ENCODE data around the gene LRIG2.
"Not testable (repeated sequence)": the region's sequence is repeated elsewhere in the genome, so short reads cannot be mapped to it uniquely, and the experiment has no call there.

LRIG2 gene

DNA sequence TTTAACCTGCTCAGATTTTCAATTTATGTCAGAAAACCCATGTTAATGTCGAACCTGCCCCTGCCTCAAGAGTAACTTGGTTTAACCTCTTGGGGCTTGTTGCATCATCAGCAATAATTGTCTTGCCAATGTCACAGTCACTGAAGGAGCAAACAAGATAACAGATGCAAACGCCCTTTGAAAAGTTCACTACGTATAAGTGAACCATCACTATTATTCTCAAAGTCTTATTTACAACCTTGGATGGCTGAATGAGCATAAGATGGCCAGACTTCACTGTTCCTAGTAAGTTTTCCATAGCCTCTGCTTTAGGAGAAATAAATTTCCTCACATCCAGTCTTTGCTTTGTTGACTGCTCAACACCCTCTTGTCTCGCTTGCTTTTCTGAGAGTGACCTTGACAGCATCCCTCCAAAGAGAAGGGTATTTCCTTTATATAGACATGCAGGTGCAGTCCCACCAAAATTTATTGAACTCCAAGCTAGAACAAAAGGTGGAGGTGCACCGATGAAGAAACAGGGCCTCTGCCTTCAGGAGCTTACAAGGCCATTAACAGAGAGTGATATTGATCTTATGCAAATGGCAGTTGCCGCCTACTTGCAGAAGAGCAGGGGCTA is 749 bp upstream of the LRIG2 start:
- DNase-seq = no peak

DNA sequence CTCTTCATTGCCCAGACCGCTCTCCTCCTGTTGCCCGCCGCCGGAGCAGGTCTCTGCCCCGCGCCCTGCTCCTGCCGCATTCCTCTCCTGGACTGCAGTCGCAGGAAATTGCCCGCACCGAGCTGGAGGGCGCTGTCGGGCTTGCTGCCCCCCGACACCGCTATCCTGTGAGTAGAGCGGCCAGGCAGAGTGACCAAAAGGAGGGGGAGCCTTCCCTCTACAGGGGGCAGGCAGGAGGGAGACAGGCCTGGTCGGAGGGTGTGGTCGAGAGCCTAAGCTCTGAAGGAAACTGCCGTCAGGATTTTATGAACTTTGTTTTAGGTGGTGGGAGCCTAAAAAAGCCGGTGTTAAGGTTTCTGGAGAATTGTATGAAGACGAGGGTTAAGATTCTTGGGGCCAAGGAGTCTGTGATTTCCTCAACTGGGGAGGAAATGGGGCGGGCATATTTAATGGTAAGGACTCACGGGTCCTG is 517 bp downstream of the LRIG2 start:
- DNase-seq = no peak

- no peak for DNase-seq
Observed at GRCh38 chr1:113074237-113074636, 1.2 kb downstream of the LRIG2 start.

DNA sequence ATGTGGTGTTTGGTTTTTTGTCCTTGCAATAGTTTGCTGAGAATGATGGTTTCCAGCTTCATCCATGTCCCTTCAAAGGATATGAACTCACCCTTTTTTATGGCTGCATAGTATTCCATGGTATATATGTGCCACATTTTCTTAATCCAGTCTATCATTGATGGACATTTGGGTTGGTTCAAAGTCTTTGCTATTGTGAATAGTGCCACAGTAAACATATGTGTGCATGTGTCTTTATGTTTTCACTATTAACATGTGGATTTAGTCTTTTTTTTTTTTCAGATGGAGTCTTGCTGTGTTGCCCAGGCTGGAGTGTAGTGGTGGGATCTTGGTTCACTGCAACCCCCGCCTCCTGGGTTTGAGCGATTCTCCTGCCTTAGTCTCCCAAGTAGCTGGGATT is 5.0 kb downstream of the LRIG2 start:
- not testable (repeated sequence) for DNase-seq

- DNase-seq = no peak
Observed at GRCh38 chr1:113086541-113086940, 13.5 kb downstream of the LRIG2 start.

- no peak for DNase-seq
Observed at GRCh38 chr1:113088972-113089371, 16.0 kb downstream of the LRIG2 start.

DNA sequence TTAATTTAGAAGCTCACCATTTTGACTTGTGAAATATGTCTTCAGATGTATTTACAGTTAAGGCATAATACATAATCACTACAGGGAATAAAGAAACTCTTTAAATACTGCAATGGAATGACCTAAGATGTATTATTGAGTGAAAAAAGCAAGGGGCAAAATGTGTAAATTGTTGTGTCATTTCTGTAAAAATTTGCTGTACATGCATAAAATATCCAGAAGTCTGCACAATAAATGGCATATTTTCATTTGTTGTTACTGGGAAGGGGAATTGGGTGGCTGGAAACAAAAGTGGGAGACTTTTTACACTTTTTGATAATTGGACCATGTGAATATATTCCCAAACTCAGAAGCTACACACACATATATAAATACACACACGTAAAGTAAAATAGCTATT is 17.1 kb downstream of the LRIG2 start:
- DNase-seq = no peak

- DNase-seq = no peak
Observed at GRCh38 chr1:113091988-113092594, 19.1 kb downstream of the LRIG2 start.

GRCh38 chr1:113094506-113094905 is 21.5 kb downstream of the LRIG2 start:
- DNase-seq = no peak

DNA sequence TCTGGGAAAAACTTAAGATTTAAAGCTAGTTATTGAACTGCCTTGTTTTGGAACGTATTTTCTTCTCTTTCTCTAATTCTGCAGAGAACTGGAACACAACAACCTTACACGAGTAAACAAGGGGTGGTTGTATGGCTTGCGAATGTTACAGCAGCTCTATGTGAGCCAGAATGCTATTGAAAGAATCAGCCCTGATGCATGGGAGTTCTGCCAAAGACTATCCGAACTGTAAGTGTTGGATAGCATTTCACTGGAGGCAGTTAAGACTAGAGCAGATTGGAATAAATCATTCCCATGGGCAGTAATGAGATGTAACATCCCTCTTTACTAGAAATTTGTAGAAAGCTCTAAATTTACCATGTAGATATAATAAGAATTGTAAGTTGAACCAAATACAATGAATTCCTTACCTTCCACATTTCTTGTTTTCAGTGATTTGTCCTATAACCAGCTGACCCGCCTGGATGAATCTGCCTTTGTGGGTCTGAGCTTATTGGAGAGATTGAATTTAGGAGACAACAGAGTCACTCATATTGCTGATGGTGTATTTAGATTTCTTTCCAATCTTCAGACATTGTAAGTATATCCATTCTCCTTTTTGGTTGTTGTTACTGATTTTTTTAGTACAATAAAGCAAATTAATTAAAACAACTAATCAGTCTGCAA is 22.9 kb downstream of the LRIG2 start:
- no peak for DNase-seq

DNA sequence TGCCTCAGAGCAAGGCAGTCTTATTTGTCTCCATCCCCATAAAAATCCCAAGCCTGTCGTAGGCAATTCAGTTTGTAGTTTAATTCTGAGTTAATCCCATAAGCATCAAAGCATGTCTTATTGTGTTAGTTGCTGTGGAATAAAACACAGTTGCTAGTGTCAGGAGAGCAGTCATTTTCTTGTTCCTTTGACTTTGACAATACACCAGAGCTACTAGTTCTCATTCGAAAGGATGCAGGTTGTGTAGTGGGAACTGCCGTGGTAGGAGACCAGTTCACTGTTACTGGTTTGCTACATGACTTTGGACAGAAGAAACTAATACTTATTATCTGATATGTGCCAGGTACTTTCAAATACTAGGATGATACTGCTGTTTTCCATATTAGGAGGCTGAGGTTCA is 23.5 kb downstream of the LRIG2 start:
- no peak for DNase-seq

- no peak for DNase-seq
Observed at GRCh38 chr1:113101588-113101987, 28.6 kb downstream of the LRIG2 start.

DNA sequence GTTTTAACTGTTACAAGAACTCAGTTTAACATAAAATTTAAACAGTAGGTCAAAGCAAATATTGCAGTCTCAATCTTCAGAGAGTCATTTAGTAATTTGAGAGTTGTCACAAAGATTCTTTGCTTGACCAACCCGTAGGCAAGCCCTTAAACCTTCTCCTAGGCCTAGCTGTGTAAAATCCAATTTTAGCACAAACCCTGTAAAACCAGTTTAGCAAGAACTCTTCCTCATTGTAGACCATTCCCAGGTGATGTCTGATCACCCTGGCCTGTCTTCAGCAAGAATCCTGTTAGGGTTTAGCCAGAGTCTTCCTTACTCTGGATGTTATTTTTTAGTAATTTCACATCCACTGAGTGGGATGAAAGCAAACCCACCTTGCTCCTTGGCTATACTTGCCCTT is 30.1 kb downstream of the LRIG2 start:
- DNase-seq = no peak

DNA sequence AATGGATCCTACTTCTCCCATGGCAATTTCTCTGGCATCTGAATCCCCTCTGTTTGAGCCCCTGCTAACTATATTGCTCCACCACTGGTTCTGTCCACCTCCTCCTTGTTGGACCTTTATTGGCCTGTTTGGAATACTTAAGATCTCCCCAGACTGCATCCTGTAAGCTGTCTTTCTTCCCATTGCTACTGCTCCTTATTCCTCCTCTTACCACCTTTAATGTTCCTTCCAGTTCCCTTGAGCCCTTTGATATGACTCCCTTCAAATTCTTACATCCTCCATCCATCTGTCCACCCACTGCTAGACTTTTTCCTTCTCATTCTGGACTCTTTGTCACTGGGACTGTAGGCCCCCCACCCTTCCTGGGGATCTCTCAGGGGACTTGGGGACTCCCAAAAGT is 31.0 kb downstream of the LRIG2 start:
- no peak for DNase-seq

- no peak for DNase-seq
Observed at GRCh38 chr1:113106910-113107309, 33.9 kb downstream of the LRIG2 start.

GRCh38 chr1:113109908-113110554 is 37.0 kb downstream of the LRIG2 start:
- DNase-seq = no peak

- no peak for DNase-seq
Observed at GRCh38 chr1:113118266-113118665, 45.3 kb downstream of the LRIG2 start.

DNA sequence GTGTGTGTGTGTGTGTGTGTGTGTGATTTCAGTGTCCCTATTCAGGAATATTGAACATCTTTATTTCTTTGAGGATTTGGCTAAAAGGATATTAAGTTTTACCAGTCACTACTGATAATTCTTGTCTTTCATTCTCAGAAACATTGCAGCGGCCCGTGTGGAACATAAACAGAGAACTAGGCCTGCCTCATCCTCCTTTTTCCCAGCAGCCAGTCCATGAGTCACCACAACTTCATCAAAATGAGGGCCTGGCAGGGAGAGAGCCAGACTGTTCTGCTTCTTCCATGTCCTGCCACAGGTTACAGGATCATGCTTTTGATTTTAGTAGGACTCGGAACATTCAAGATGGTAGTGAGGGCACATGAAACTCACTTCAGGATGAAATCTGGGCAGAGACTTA is 50.7 kb downstream of the LRIG2 start:
- DNase-seq = no peak

DNA sequence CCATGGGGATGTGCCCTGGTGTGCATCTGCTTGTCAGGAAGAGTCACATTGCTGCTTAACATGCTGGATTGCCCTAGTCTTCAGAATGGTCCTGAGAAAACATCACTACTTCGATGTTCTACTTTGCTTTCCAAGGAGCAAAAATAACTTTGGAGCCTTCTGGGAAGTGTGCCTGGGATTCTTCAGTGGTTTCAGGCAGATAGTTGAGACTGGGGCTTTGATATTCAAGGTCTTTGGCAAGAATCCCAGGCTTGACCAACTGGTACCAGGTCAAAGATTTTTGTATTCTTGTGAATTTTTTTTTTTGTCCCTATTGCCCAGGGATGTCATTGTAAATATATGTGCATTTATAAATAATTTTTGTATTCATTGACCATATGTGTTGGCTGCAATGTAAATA is 51.4 kb downstream of the LRIG2 start:
- DNase-seq = no peak

DNA sequence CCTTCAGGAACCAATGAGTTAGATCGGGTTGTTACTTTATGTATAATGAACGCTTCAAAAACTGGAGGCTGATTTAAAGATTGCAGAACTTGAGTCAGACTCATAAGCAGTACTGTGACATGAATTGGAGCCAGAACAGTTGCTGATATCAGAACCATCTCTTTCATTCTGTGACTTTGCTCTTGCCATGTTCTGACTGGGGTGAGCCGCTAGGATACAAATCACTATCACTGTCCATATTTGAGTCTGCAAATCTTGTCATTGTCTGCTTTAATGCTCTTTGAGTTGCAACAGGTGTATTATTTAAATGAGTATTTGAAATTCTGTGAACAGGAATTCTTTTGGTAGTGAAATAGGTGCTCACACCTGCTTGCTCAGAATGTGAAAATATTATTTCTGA is 52.5 kb downstream of the LRIG2 start:
- no peak for DNase-seq

DNA sequence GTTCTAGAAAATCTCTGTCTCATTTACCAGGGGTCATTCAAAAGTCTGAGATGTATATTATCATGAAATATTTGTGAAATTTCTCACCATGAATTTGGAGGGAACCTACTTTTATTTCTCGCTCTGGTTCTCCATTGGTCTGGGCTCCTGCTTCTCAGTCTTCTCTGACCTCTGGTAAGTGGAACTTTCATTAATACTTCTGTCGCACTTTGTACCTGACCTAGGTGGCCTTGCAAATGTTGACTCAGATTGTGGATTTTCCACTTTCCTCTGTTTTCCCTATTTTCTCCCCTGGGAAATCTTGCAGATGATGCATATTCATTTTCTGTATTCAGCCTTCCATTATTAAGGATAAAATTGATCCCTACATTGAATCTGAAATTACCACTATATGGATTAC is 53.2 kb downstream of the LRIG2 start:
- DNase-seq = no peak

DNA sequence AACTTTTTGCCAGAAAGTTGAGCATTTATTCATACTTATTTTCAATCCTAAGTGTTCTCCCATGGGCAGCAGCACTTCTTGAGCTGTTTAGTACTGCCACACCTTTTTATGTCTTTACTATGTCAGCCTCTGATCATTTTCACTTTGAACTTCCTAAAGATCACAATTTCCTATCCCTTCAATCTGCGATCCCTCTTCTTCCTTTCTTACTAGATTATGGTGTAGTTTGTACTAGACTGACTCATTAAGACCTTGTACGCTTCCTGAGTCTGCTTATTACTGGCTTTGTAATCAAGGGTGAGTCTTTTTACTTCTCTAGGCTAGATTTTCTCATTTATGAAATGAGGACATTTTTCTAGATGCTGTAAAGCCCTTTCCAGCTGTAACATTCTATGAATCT is 55.1 kb downstream of the LRIG2 start:
- DNase-seq = no peak

DNA sequence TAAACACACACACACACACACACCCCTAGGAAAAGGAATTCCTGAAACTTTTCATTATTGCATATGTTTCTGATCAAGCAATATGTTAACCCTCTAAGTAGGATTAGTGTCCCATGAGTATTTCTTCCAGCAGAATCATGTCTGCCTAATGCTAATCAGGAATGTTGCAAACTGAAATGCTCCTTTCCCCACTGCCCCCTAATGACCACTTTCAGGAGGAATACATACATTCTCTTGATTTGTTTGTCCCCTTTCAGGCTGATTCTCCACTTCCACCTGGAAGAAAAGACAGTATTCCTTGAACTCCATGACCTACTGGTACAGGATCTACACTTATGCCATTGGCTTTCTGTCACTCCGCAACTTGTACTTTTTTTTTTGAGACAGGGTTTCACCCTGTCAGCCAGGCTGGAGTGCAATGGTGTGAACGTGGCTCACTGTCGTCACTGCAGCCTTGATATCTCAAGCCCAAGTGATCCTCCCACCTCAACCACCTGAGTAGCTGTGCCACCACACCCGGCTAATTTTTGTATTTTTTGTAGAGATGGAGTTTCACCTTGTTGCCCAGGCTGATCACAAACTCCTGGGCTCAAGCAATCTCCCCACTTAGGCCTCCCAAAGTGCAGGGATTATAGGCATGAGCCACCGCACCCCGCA is 56.7 kb downstream of the LRIG2 start:
- no peak for DNase-seq

DNA sequence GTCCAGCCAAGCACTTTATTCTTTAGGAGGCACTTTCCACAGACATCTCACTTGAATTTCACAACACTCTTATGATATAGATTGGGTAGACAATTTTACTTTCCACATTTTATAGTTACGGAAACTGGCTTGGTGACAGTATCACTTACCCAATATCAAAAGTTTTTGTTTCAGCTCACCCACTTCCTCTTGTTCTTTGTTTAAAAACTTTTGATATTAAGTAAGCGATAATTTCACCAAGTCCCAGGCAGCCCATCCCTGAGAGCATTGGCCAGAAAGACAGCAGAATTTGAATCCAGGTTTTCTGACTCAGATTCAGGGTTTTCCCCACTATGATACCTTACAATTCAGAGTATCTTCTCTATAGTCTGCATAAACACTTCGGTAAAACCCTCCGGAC is 60.0 kb downstream of the LRIG2 start:
- no peak for DNase-seq
